ENCODE results near the gene C1orf35.

Gene C1orf35

DNA sequence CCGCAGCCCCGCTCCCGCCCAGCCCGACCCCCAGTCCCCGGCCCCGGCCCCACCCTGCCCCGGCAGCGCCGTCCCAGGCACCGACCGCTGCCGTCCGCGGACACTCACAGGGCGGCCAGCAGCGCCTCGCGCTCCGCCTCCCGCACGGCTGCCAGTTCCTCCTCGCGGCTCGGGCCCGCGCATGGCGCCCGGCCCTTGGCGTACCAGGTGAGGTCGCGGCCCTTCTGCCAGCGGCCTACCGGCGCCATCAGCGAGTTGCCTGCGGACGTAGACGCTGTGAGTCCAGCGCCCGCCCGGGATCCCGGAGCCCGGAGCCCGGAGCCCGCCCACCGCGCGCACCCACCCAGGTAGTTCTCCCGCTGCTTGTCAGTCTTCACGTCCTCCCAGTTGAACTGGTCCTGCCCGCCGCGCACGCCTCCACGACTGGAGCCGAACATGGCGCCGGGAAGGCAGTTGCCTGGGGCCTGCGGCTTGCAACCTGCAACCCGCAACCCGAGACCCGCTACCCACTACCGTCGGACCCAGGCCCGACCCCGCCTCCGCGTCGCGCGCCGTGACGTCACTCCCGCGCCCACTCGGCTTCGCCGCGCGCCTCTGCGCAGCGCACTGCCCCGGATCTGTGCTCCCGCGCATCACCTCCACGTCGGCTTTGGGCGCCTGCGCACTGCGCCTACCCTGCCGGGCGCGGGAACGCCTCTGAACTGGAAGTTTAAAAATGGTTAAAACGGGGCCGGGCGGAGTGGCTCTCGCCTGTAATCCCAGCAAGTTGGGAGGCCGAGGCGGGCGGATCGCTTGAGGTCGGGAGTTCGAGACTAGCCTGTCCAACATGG lies at the start of gene C1orf35:
TSS of gene C1orf35 (minus strand) at position 535 of the 830 bp plus-strand sequence. CDS start at position 437, 98 bp downstream.
- ChIA-PET CTCF (no interaction called here), POLR2A (no interaction called here)
- peak; percentile 99 for DNase-seq (ENCODE audit: extremely low spot score)
- TF ChIP-seq, protein P1, sequence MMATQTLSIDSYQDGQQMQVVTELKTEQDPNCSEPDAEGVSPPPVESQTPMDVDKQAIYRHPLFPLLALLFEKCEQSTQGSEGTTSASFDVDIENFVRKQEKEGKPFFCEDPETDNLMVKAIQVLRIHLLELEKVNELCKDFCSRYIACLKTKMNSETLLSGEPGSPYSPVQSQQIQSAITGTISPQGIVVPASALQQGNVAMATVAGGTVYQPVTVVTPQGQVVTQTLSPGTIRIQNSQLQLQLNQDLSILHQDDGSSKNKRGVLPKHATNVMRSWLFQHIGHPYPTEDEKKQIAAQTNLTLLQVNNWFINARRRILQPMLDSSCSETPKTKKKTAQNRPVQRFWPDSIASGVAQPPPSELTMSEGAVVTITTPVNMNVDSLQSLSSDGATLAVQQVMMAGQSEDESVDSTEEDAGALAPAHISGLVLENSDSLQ (IDR thresholded peaks at IDR 0.05), result no peak
- no peak for TF ChIP-seq ARNT (IDR thresholded peaks at IDR 0.05)
- TF ChIP-seq SUZ12 (IDR thresholded peaks at IDR 0.05), result no peak
- peak; percentile 98 for TF ChIP-seq L3MBTL2 (conservative IDR thresholded peaks at IDR 0.05)
- no peak for TF ChIP-seq LEF1 (IDR thresholded peaks at IDR 0.05; ENCODE audit: borderline replicate concordance)
- TF ChIP-seq TARDBP (IDR thresholded peaks at IDR 0.05), result no peak
- TF ChIP-seq SP1 (IDR thresholded peaks at IDR 0.05), result no peak
- TF ChIP-seq NFRKB (IDR thresholded peaks at IDR 0.05), result no peak
- TF ChIP-seq FOXA1 (IDR thresholded peaks at IDR 0.05), result no peak
- TF ChIP-seq ELF4 (IDR thresholded peaks at IDR 0.05), result no peak
- no peak for TF ChIP-seq ZNF384 (IDR thresholded peaks at IDR 0.05)
- TF ChIP-seq HDGF (IDR thresholded peaks at IDR 0.05; ENCODE audit: borderline replicate concordance), result 0 out of 2 replicates have a peak, but pooled peaks have one; percentile 28

DNA sequence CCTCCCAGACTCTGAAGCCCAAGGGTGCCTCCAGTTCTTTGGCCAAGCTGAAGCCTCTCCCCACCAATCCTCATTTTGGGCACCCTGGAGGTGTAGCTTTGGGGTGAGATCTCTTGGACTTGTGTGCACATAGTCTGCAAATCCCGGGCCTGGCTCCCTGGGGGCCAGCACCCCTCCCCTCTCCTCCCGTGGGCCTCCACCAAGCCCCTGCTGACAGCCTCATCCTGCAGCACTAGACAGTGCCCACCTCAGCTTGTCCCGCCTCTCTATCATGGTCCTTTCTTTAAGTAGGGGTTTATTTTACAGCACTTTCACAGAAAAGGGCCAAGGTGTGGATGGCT lies 49.8 kb upstream of the C1orf35 start:
- no peak for DNase-seq (ENCODE audit: extremely low spot score)
- ChIA-PET CTCF (interaction anchor here (1.0 to 1.8 kb wide), 2 partner anchors 12 to 22 kb away, joined by 3 to 5 read pairs; partner anchors contain the start of gene GUK1), POLR2A (interaction anchor here (1.5 to 7.2 kb wide), 2 partner anchors 12 to 13 kb away, joined by 6 to 55 read pairs; partner anchors contain the start of genes GUK1 and IBA57)

DNA sequence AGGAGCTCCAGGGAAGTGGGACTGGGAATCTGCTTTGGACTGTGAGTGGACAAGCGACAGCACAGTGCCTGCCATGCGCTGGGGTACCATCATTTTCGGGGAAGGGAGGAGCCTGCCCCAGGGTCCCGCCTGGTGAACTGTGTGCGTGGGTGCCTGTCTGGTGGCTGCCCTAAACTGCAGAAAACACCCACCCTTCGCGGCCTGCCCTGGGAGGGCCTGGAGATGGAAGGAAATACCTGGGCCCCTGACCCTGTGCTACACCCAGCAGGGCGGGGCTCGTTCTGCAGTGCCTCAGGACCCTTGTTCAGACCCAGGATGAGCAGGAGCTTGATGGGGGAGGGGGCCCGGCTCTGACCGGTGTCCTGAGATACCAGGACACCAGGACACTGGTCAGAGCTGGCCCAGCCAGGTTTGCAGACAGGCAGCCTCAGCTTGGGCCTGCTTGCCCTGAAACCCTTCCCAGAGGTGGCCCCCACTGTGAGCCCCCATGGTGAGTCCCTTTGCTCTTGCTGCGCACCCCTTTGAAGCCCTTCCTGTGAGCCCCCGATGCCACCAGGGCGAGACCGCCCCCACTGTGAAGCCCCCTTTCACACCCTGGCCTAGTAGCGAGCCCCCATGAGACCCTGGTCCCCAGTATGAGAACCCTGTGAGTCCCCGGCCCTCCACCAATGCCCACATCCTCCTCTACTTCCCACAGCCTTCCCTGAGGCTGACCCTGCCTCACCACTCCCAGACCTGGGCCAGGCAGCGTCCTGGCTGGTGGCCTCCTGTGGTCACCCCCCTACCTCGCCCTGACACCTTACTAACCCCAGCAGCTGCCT lies 49.2 kb upstream of the C1orf35 start:
- POLR2A ChIA-PET, result interaction anchor here (1.3 to 7.2 kb wide), 3 partner anchors 12 to 15 kb away, joined by 4 to 55 read pairs (median 6); partner anchors contain the start of genes GUK1 and IBA57
- TF ChIP-seq TARDBP (IDR thresholded peaks at IDR 0.05), result no peak
- no peak for TF ChIP-seq CTBP1 (IDR thresholded peaks at IDR 0.05; ENCODE audit: borderline replicate concordance)
- TF ChIP-seq ELF4 (IDR thresholded peaks at IDR 0.05), result no peak
- no peak for TF ChIP-seq HDGF (IDR thresholded peaks at IDR 0.05; ENCODE audit: borderline replicate concordance)

More for the DNA sequence above, 49.8 kb upstream of the C1orf35 start:
- no peak for TF ChIP-seq BHLHE40 (IDR thresholded peaks at IDR 0.05; ENCODE audit: borderline replicate concordance)
- TF ChIP-seq LEF1 (IDR thresholded peaks at IDR 0.05; ENCODE audit: borderline replicate concordance), result no peak
- TF ChIP-seq SP1 (IDR thresholded peaks at IDR 0.05), result no peak
- TF ChIP-seq ELF4 (IDR thresholded peaks at IDR 0.05), result no peak
- no peak for TF ChIP-seq SUZ12 (IDR thresholded peaks at IDR 0.05)
- TF ChIP-seq HDGF (IDR thresholded peaks at IDR 0.05; ENCODE audit: borderline replicate concordance), result no peak
- TF ChIP-seq ARNT (IDR thresholded peaks at IDR 0.05), result no peak

DNA sequence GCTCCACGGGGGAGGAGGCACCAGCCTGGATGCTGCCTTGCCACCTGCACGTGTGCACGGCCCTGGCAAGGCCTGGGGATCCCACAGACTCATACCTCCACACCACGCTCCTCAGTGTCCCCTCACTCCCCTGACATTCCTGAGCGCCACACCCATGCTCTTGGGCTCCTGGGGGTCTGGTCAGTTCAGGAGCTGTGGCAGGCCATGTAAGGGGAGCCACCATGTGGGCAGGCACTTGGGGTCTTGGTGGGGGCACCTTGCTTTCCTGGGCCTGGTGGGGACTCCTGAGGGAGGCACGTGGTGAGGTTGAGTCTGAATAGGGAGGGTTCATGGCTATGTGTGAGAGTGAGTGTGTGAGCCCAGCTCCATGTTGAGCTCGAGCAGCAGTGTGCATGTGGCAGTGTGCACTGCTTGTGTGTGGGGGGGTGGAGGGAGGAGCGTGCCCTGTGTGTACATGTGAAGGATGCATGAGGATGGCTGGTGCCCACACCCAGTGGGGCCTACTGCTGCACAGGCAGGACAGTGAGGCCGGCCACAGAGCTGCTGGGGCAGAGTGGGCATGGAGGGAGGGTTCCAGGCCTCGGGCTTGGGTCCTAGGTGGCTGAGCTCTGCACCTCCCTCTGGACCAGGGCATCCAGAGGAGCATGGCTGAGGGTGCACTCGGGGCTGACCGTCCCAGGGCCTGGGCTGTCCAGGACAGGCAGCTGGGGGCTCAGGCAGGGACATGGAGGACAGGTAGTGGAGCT lies 48.2 kb upstream of the C1orf35 start:
- TF ChIP-seq SP1 (IDR thresholded peaks at IDR 0.05), result no peak
- TF ChIP-seq ELF4 (IDR thresholded peaks at IDR 0.05), result no peak
- no peak for TF ChIP-seq ZNF384 (IDR thresholded peaks at IDR 0.05)
- TF ChIP-seq, protein P1 (IDR thresholded peaks at IDR 0.05), result no peak
- ChIA-PET POLR2A (interaction anchor here (0.6 to 7.2 kb wide), 5 partner anchors 9 to 16 kb away, joined by 3 to 55 read pairs (median 4); partner anchors contain the start of genes GUK1 and IBA57), CTCF (no interaction called here)
- DNase-seq (ENCODE audit: extremely low spot score), result no peak

More for the DNA sequence above, 49.2 kb upstream of the C1orf35 start:
- no peak for DNase-seq (ENCODE audit: extremely low spot score)
- CTCF ChIA-PET, result interaction anchor here (1.0 kb wide), 1 partner anchor 22 kb away, joined by 3 read pairs; no protein-coding TSS in a partner anchor

DNA sequence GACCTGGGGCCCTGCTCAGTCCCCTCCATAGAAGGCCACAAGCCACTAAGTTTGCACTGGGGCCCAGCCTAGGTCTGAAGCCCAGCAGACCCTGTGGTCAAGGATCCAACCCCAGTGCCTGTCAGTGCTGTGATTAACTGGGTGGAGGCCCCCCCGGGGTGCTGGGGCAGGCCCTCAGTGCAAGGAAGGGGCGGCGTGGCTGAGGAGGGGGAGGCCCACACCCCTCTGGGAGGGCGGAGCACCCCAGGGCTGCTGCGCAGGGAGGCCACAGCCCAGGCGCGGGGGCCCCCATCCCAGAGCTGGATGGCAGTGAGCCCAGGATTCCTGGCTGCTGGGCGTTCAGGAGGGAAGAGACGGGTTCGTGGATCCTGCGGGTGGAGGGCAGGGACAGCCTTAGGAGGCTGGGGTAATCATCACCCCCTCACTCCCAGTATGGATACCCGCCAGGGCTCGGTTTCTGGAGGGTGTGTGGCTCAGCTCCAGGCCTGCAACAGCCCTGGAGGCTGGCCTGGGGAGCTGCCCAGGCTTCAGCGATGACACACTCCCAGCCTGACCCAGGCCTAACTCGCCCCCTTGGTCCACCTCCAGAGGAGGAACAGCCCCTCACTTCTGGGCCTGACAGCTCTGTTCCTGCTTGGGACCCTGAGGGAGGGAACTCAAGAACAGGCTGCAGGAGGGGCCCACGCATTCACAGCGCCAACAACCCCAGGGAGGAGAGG lies 47.5 kb upstream of the C1orf35 start:
- TF ChIP-seq NFRKB (IDR thresholded peaks at IDR 0.05) (no peak), ARNT (IDR thresholded peaks at IDR 0.05) (no peak), HDGF (IDR thresholded peaks at IDR 0.05; ENCODE audit: borderline replicate concordance) (no peak), FOXM1 (IDR thresholded peaks at IDR 0.05; ENCODE audit: borderline replicate concordance) (no peak), BHLHE40 (IDR thresholded peaks at IDR 0.05; ENCODE audit: borderline replicate concordance) (no peak), SP1 (IDR thresholded peaks at IDR 0.05) (no peak), L3MBTL2 (conservative IDR thresholded peaks at IDR 0.05) (no peak), FOXA1 (IDR thresholded peaks at IDR 0.05) (no peak), ZNF384 (IDR thresholded peaks at IDR 0.05) (no peak), LEF1 (IDR thresholded peaks at IDR 0.05; ENCODE audit: borderline replicate concordance) (no peak), FOXK2 (IDR thresholded peaks at IDR 0.05) (no peak), TARDBP (IDR thresholded peaks at IDR 0.05) (no peak), ELF4 (IDR thresholded peaks at IDR 0.05) (no peak), SUZ12 (IDR thresholded peaks at IDR 0.05) (no peak), CTBP1 (IDR thresholded peaks at IDR 0.05; ENCODE audit: borderline replicate concordance) (no peak)
- TF ChIP-seq, protein P1 (IDR thresholded peaks at IDR 0.05), result no peak
- DNase-seq (ENCODE audit: extremely low spot score), result no peak
- POLR2A ChIA-PET, result interaction anchor here (0.6 to 7.2 kb wide), 5 partner anchors 8 to 1567 kb away, joined by 3 to 55 read pairs (median 3); partner anchors contain the start of genes GUK1 and IBA57
- CTCF ChIA-PET, result no interaction called here

Data from HEK293T (cell line).